ENCODE data around the gene PISD.

The PISD gene

DNA sequence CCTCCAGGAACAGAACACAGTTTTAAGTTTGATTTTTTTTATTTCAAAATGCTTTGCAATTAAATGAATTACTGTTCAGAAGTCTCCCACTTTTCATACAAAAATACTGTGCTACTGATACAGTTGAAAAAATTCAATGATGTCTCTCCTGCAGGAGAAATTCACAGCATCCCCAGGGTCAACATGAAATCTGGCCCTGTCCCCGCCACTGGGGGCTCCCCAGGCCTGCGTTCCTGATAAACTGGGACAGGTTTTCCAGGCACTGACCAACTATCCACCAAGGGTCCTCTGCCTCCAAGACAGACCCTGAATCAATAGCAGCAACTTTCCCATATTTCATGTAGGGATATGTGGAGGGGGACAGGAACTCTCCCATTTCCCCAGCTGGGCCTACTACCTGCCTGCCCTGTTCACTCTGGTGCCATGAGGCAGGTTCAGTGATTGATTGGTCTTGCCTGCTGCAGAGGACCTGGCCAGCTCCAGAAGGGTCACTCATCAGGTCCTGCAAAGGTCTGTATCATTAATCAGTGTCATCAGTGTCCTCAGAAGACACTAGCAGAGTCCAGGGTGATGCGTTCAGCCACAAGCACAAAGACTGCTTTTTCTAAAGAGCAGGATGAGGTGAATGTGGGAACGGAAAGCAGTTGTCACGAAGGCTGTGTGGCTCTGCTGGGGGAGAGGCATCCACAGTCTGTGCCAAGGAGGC lies 43.4 kb downstream of the PISD start:
- DNase-seq (ENCODE audit: low read depth in 1 of 2, low spot score in 1 of 2), result no peak
- no peak for TF ChIP-seq JUND (IDR thresholded peaks at IDR 0.05; ENCODE audit: low read depth)
- in situ Hi-C loops (cut with HindIII; ENCODE audit: low pct_unique_long_range_greater_than_20kb, low sequenced_read_pairs), result no loop called here

DNA sequence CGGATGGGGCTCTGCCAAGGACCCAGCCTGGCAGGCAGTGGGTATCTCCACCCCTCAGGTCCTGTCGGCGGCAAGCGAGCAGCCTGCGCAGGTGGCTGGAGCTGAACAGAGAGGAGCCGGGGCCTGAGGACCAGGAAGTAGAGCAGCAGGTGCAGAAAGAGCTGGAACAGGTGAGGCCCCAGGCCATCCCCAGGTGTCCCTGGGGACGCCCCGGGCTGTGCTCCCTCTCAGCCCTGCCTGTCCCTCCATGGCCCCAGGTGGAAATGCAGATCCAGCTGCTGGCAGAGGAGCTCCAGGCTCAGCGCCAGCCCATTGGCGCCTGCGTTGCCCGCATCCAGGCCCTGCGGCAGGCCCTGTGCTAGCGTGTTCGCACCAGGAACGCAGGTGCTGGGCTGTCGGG lies 44.0 kb downstream of the PISD start:
- no peak for TF ChIP-seq JUND (IDR thresholded peaks at IDR 0.05; ENCODE audit: low read depth)
- in situ Hi-C loops (cut with HindIII; ENCODE audit: low pct_unique_long_range_greater_than_20kb, low sequenced_read_pairs), result no loop called here
- no peak for DNase-seq (ENCODE audit: low read depth in 1 of 2, low spot score in 1 of 2)

DNA sequence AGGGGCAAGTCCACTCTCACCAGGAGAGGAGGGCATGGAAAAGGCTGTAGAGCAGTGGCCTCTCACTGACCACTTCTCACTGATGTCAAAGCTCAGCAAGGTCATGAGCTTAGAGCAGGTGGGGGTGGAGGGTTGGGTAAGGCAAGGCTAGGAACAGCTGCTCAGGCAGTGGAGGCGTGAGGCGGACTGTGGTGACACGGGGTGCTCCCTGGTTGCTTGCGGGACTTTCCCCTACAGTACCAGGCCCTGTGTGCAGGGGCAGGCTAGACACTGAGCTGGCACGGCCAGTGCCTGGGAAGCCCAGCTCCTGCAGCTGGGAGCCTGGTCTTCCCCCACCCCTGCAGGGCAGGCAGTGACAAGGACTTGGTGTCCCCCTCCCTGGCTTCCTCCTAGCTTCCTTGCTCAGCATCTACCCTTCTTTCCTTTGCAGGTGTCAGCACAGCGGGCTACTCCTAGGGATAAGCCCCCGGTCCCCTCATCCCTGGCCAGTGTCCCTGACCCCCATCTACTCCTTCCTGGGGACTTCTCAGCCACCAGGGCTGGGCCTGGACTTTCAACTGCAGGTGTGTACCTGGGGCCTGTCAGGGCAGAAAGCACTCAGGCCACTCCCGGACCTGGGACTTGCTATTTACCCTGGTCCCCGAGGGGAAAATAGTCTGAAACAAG lies 45.6 kb downstream of the PISD start:
- no peak for DNase-seq (ENCODE audit: low read depth in 1 of 2, low spot score in 1 of 2)
- in situ Hi-C loops (cut with HindIII; ENCODE audit: low pct_unique_long_range_greater_than_20kb, low sequenced_read_pairs), result no loop called here
- no peak for TF ChIP-seq JUND (IDR thresholded peaks at IDR 0.05; ENCODE audit: low read depth)

DNA sequence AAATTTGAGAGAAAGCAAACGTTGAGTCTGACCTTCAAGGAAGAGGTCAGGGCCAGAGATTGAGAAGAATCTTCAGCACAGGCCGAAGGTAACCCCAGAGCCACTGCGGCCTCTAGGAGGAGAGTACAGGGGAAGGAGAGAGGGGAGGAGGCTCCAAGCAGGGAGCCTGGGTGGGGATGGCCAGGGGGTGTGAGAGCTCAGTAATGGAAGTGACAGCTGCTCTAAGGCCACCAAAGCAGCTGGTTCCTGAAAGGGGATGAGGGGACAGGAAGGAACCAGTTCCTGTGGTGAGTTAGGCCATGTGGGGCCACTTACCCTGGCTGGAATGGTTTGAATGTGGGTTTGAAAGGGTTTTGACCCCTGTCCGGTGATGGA lies 46.1 kb downstream of the PISD start:
- DNase-seq (ENCODE audit: low read depth in 1 of 2, low spot score in 1 of 2), result no peak
- TF ChIP-seq JUND (IDR thresholded peaks at IDR 0.05; ENCODE audit: low read depth), result no peak
- in situ Hi-C loops (cut with HindIII; ENCODE audit: low pct_unique_long_range_greater_than_20kb, low sequenced_read_pairs), result no loop called here

DNA sequence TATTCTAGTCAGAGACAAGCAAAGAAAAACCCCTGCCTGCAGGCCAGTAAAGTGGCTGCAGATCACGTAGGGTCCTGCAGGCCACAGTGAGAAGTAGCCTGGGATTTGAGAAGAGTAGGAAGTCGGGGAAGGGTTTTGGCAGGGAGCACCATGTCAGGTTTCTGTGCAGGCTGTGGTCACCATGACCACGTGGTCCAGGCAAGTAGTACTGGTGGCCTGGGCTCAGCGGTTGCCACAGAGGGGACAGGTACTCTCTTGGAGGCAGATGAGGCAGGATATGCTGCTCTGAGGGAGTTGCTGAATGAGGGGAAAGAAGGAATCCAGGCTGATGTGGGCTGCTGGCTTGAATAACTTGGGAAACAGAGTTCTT lies 46.5 kb downstream of the PISD start:
- no peak for TF ChIP-seq JUND (IDR thresholded peaks at IDR 0.05; ENCODE audit: low read depth)
- DNase-seq (ENCODE audit: low read depth in 1 of 2, low spot score in 1 of 2), result no peak
- in situ Hi-C loops (cut with HindIII; ENCODE audit: low pct_unique_long_range_greater_than_20kb, low sequenced_read_pairs), result no loop called here

DNA sequence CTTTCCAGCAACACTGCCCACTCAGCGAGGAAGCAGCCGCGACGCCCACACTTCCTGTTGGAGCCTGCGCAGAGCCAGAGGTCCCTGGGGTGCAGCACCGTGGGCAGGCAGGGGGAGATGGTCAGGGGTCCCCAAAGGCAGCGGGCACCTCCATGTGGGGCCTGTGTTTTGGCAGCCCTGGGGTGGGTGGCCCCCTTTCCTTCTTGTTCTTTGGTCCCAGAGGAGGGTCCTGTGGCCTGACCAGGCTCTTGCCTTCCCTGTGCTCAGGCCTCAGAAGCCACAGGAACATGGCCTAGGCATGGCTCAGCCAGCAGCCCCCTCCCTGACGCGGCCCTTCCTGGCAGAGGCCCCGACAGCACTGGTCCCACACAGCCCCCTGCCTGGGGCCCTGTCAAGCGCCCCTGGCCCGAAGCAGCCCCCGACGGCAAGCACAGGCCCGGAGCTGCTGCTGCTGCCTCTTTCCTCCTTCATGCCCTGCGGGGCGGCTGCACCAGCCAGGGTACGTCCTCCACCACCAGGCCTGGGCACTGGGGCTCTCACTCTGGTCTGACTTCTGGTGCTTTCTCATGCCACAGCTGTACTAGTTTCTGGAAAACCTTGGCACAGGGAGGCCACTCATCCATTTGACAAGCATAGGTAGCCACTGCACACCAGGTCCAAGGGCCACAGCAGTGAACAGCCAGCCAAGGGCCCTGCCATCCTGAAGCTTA lies 47.1 kb downstream of the PISD start:
- TF ChIP-seq JUND (IDR thresholded peaks at IDR 0.05; ENCODE audit: low read depth), result no peak
- DNase-seq (ENCODE audit: low read depth in 1 of 2, low spot score in 1 of 2), result no peak
- in situ Hi-C loops (cut with HindIII; ENCODE audit: low pct_unique_long_range_greater_than_20kb, low sequenced_read_pairs), result no loop called here

DNA sequence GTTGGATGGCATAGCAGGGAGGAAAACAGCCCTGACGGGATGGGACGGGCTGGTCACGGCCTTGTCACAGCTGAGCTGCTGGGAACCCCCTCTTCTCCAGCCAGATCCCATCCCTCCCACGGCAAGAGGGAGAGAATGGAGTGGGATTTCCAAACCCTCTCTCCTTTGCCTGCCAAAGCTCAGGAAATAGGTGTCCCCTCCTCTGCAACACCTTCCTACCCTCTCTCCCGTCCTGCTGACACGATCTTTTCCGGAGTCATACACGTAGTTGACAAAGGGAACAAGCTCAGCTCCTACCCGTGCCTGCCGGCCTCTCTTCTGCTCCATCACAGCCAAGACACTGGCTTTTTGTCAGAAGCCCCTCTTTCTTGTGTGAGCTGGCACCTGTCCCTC lies 48.1 kb downstream of the PISD start:
- in situ Hi-C loops (cut with HindIII; ENCODE audit: low pct_unique_long_range_greater_than_20kb, low sequenced_read_pairs), result no loop called here
- no peak for TF ChIP-seq JUND (IDR thresholded peaks at IDR 0.05; ENCODE audit: low read depth)
- DNase-seq (ENCODE audit: low read depth in 1 of 2, low spot score in 1 of 2), result no peak

DNA sequence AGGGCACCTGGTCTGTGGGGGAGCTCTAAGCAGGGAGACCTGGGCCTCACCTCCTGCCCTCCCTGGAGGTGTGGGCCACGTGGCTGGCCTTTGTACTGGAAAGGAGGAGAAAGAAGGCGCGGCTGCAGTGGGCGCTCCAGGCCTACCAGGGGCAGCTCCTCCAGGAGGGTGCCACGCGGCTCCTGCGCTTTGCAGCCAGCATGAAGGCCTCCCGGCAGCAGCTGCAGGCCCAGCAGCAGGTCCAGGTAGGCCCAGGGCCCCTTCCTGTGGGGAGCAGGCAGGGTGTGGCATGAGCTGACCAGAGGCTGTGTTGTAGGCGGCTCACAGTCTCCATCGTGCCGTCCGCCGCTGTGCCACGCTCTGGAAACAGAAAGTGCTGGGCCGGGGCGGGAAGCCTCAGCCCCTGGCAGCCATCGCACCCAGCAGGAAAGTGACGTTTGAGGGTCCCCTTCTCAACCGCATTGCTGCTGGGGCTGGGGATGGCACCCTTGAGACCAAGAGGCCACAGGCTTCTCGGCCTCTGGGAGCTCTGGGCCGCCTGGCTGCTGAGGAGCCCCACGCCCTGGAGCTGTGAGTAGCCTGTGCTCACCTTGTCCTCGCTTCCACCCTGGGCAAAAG lies 48.6 kb downstream of the PISD start:
- DNase-seq (ENCODE audit: low read depth in 1 of 2, low spot score in 1 of 2), result no peak
- no peak for TF ChIP-seq JUND (IDR thresholded peaks at IDR 0.05; ENCODE audit: low read depth)
- in situ Hi-C loops (cut with HindIII; ENCODE audit: low pct_unique_long_range_greater_than_20kb, low sequenced_read_pairs), result no loop called here

DNA sequence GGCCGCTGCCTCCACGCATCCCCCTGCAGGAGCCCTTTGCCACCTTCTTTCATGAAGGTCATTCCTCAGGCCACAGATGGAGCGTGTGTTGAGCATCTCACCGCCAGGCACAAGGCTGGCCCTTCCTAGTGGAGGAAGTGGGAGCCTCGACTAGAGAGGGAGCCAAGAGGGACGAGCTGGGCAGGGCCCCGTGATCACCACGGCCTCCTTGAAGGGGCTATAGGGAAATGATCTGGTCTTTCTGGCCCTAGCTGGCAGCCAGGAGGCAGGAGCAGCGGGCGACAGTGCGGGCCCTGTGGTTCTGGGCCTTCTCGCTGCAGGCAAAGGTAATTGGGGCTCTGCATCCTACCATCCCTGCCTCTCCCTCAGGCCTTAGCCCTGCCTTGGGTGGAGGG lies 49.1 kb downstream of the PISD start:
- in situ Hi-C loops (cut with HindIII; ENCODE audit: low pct_unique_long_range_greater_than_20kb, low sequenced_read_pairs), result no loop called here
- no peak for DNase-seq (ENCODE audit: low read depth in 1 of 2, low spot score in 1 of 2)
- TF ChIP-seq JUND (IDR thresholded peaks at IDR 0.05; ENCODE audit: low read depth), result no peak

DNA sequence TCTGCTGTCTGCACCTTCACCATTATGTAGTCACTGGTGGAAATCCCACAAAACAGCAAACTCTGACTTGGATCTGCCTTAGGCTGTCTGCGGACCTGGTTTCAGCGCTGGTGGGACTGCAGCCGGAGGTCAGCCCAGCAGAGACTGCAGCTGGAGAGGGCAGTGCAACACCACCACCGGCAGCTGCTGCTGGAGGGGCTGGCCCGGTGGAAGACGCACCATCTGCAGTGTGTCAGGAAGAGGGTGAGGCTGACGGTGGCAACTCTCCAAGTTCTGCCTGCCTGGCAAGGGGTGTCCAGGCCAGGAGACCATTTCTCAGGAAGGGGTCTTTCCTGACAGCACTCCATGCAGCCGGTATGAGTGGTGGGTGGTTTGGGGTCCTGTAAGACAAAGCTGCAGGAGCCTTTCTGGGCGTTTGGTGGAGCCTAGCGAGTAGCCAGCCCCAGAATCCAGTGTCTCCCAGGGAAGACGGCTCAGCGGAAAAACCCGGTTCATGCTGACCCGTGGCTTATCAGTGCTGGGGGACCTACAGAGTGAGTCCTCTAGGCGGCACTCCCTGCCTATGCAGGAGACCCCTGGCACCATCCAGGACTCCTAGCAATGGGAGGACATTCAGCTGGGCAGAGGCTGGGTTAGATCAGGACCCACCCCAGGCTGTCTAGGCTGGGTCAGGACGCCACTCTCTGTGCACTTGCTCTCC lies 50.8 kb downstream of the PISD start:
- no peak for DNase-seq (ENCODE audit: low read depth in 1 of 2, low spot score in 1 of 2)
- no peak for TF ChIP-seq JUND (IDR thresholded peaks at IDR 0.05; ENCODE audit: low read depth)
- in situ Hi-C loops (cut with HindIII; ENCODE audit: low pct_unique_long_range_greater_than_20kb, low sequenced_read_pairs), result no loop called here

DNA sequence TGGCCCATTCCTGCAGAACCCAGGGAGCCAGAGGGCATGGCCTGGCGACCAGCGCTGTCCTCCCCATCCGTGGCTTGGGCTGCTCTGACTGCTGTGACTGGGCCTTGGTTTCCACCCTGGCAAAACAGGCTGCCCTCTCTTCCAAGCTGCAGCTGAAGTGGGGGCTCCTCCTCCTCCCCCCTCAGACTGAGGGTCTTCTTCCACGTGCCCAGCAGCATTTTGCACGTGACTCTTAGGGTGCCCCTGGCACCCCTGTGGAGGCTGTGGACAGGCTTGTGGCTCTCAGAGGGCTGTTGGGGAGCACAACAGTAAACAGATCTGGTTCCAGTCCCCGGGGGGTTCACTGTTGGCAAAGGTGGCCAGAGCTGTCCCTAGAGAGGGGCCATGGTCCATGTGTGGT lies 51.4 kb downstream of the PISD start:
- TF ChIP-seq JUND (IDR thresholded peaks at IDR 0.05; ENCODE audit: low read depth), result no peak
- no peak for DNase-seq (ENCODE audit: low read depth in 1 of 2, low spot score in 1 of 2)
- in situ Hi-C loops (cut with HindIII; ENCODE audit: low pct_unique_long_range_greater_than_20kb, low sequenced_read_pairs), result no loop called here

DNA sequence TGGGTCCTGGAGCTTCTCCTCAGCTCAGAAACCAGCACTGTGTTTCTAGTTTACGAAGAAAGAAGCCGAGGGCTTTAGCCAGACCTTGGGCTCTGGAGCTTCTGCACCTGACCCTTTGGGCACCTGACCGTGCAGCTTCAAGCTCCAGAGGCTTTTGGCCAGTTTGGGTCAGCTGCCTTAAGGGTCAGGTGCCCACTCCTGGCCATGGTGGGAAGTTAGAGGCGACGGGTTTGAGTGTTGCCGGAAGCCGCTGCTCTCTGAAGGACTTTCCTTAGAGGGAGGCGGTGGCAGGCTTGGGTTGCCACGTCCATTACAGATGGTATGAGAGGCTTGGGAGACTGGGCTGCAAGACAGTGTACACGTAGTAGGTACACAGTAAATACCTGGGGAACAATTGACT lies 52.3 kb downstream of the PISD start:
- no peak for TF ChIP-seq JUND (IDR thresholded peaks at IDR 0.05; ENCODE audit: low read depth)
- in situ Hi-C loops (cut with HindIII; ENCODE audit: low pct_unique_long_range_greater_than_20kb, low sequenced_read_pairs), result no loop called here
- DNase-seq (ENCODE audit: low read depth in 1 of 2, low spot score in 1 of 2), result no peak
